NCI-H2196 (cell line): ENCODE results near the gene KAT8.

Source experiments
- DNase-seq: peaks from one replicate; lab custom pipeline; 2025; ENCODE audit not compliant: unreplicated experiment; lab: John Stamatoyannopoulos, UW

The KAT8 gene

GRCh38 chr16:31106509-31107464 lies 10.7 kb upstream of the KAT8 start:
- DNase-seq = no peak

- no peak for DNase-seq
Observed at GRCh38 chr16:31107465-31107867, 10.0 kb upstream of the KAT8 start.

- DNase-seq = peak; percentile 65
Observed at GRCh38 chr16:31108035-31108793, 9.2 kb upstream of the KAT8 start, which contains the start of gene BCKDK. Gene BCKDK, plus strand, starts transcription at chr16:31108386. Its CDS starts 838 bp downstream, at chr16:31109224.

GRCh38 chr16:31108794-31109558 lies 8.5 kb upstream of the KAT8 start:
- no peak for DNase-seq

GRCh38 chr16:31109622-31110021 lies 7.8 kb upstream of the KAT8 start:
- no peak for DNase-seq

- no peak for DNase-seq
Observed at GRCh38 chr16:31110106-31111034, 7.1 kb upstream of the KAT8 start.

GRCh38 chr16:31111881-31112466 lies 5.5 kb upstream of the KAT8 start:
- no peak for DNase-seq

- no peak for DNase-seq
Observed at GRCh38 chr16:31112711-31113110, 4.8 kb upstream of the KAT8 start.

- DNase-seq = no peak
Observed at GRCh38 chr16:31113121-31114120, 4.0 kb upstream of the KAT8 start.

- no peak for DNase-seq
Observed at GRCh38 chr16:31114468-31114867, 3.0 kb upstream of the KAT8 start.

- no peak for DNase-seq
Observed at GRCh38 chr16:31118223-31119155, 1.0 kb downstream of the KAT8 start.

- DNase-seq = no peak
Observed at GRCh38 chr16:31120129-31120528, 2.7 kb downstream of the KAT8 start.

GRCh38 chr16:31125844-31126243 lies 8.4 kb downstream of the KAT8 start:
- no peak for DNase-seq

- DNase-seq = peak; percentile 13
Observed at GRCh38 chr16:31127182-31127581, 9.7 kb downstream of the KAT8 start.

GRCh38 chr16:31128711-31129567 lies 11.5 kb downstream of the KAT8 start:
- DNase-seq = no peak

- DNase-seq = no peak
Observed at GRCh38 chr16:31129568-31130335, 12.3 kb downstream of the KAT8 start.
